Measurements from ENCODE around the gene CAT. TPM values are rescaled to one million over a fixed set of nuclear protein-coding genes. Genes with fewer than 3 reads are reported as not detected.

CAT gene
- total and polyA plus RNA-seq, 9 of the 15 experiments (the other 6 are each of a cell fraction or from before 2014, with no cell fraction given) = 86.7 to 183 (median 114) TPM

DNA sequence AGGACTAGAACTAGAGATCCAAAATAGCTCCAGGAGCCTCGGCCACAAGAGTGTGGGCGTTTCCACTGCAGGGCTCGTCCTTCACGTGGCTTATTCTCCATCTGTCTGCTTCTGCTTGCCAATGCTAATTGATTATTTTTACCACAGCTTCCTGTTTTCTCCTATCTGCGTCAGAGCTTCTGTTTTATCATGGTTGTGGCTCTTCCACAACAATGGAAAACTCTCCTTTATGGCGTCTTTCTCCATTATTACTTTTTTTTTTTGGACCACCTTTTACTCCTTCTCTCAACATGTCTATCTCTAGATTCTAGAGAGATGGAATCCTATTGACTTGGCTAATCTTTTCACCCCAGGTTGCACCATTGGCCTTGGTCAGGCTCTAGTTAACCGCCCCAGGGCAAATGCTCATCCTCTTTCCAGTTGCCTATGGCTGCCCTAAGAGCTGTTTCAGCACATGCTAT lies 25.9 kb downstream of the CAT start:
- POLR2A ChIA-PET = no interaction called here
- H3K27me3 ChIP-seq (ENCODE audit: control insufficient read depth in 2 of 2, insufficient read depth in 2 of 2, low read length in 2 of 2) = no peaks in the 10 kb centered on the region
- BruUV-seq (replicated peaks) = no TSS peak
- no peak overlapping the region for H3K9ac ChIP-seq (ENCODE audit: insufficient read depth in 1 of 2, low read depth in 2 of 2, low read length in 2 of 2)
- WGBS (ENCODE audit: insufficient coverage, low coverage, missing lambda C conversion rate) = 28% methylated on average over 6 of the region's 7 CpGs
- H3K4me3 ChIP-seq = no peak overlapping the region
- peaks cover 2 to 5% of the 10 kb centered on the region in 2 experiments; a peak in 4 of 5 replicates for H3K4me1 ChIP-seq (replicated peaks in 1 of 2; ENCODE audit: control insufficient read depth in 2 of 2, insufficient read depth in 2 of 2, low read length in 2 of 2)
- H2AFZ ChIP-seq (ENCODE audit: low read depth, low read length) = no peak overlapping the region
- in situ Hi-C loops (cut with MboI) = loop anchor here (5.0 kb wide), 1 partner anchor 97 kb away; no protein-coding TSS in a partner anchor
- CTCF ChIA-PET (ENCODE audit: low intra/inter-chr PET ratio) = no interaction called here
- peak in 2 of 4 experiments; percentile 12 to 40 for DNase-seq (ENCODE audit: extremely low read depth in 1 of 4, low spot score in 3 of 4)
- H3K79me2 ChIP-seq (ENCODE audit: control insufficient read depth, insufficient read depth, low read length) = no peaks in the 10 kb centered on the region
- H3K4me2 ChIP-seq (ENCODE audit: insufficient read depth, low read length) = no peak overlapping the region
- H4K20me1 ChIP-seq (replicated peaks; ENCODE audit: control insufficient read depth, insufficient read depth, low read length) = no peaks in the 10 kb centered on the region
- H3K27ac ChIP-seq (ENCODE audit: extremely low read depth, low read depth, low read length) = peak overlapping the region; percentile 5; the same call in 1 of the 3 replicates
- H3K9me3 ChIP-seq (replicated peaks; ENCODE audit: control insufficient read depth, insufficient read depth, low read depth, low read length) = peaks cover 10% of the 10 kb centered on the region
- intact Hi-C loops (cut with micrococcal nuclease) = no loop called here
- no peak for FAIRE-seq
- H3K36me3 ChIP-seq (ENCODE audit: control insufficient read depth, insufficient read depth, low read length) = peaks cover 92% of the 10 kb centered on the region
- H3K9me1 ChIP-seq (ENCODE audit: control insufficient read depth, insufficient read depth, low read length) = no peaks in the 10 kb centered on the region
- ATAC-seq = peak; percentile 57
- no peak for TF ChIP-seq KAT2B (IDR thresholded peaks at IDR 0.05; ENCODE audit: low read depth, low read length)
- TF ChIP-seq DPF2 (IDR thresholded peaks at IDR 0.05) = peak; percentile 12; the same call in 1 of the 2 replicates
- peak; percentile 57 for TF ChIP-seq CBFA2T2 (conservative IDR thresholded peaks at IDR 0.05)
- TF ChIP-seq ELF4 (CRISPR knock-in tag; IDR thresholded peaks at IDR 0.05) = 0 out of 2 replicates have a peak, but pooled peaks have one; percentile 48
- TF ChIP-seq CXXC5 (CRISPR knock-in tag; IDR thresholded peaks at IDR 0.05) = peak; percentile 71
- 0 out of 2 replicates have a peak, but pooled peaks have one; percentile 23 for TF ChIP-seq ZNF644 (tag; IDR thresholded peaks at IDR 0.05; ENCODE audit: low read depth)
- peak; percentile 43; the same call in 1 of the 2 replicates for TF ChIP-seq SMARCE1 (IDR thresholded peaks at IDR 0.05)
- TF ChIP-seq, protein P1, sequence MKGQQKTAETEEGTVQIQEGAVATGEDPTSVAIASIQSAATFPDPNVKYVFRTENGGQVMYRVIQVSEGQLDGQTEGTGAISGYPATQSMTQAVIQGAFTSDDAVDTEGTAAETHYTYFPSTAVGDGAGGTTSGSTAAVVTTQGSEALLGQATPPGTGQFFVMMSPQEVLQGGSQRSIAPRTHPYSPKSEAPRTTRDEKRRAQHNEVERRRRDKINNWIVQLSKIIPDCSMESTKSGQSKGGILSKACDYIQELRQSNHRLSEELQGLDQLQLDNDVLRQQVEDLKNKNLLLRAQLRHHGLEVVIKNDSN (CRISPR knock-in tag; IDR thresholded peaks at IDR 0.05) = peak; percentile 89
- TF ChIP-seq KLF16 (IDR thresholded peaks at IDR 0.05) = 0 out of 2 replicates have a peak, but pooled peaks have one; percentile 49
- no peak for TF ChIP-seq ESRRA (IDR thresholded peaks at IDR 0.05; ENCODE audit: borderline replicate concordance, low read depth)
- TF ChIP-seq, protein P2, sequence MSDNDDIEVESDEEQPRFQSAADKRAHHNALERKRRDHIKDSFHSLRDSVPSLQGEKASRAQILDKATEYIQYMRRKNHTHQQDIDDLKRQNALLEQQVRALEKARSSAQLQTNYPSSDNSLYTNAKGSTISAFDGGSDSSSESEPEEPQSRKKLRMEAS (CRISPR knock-in tag; IDR thresholded peaks at IDR 0.05) = peak; percentile 48; the same call in 1 of the 2 replicates
- TF ChIP-seq, protein P3, sequence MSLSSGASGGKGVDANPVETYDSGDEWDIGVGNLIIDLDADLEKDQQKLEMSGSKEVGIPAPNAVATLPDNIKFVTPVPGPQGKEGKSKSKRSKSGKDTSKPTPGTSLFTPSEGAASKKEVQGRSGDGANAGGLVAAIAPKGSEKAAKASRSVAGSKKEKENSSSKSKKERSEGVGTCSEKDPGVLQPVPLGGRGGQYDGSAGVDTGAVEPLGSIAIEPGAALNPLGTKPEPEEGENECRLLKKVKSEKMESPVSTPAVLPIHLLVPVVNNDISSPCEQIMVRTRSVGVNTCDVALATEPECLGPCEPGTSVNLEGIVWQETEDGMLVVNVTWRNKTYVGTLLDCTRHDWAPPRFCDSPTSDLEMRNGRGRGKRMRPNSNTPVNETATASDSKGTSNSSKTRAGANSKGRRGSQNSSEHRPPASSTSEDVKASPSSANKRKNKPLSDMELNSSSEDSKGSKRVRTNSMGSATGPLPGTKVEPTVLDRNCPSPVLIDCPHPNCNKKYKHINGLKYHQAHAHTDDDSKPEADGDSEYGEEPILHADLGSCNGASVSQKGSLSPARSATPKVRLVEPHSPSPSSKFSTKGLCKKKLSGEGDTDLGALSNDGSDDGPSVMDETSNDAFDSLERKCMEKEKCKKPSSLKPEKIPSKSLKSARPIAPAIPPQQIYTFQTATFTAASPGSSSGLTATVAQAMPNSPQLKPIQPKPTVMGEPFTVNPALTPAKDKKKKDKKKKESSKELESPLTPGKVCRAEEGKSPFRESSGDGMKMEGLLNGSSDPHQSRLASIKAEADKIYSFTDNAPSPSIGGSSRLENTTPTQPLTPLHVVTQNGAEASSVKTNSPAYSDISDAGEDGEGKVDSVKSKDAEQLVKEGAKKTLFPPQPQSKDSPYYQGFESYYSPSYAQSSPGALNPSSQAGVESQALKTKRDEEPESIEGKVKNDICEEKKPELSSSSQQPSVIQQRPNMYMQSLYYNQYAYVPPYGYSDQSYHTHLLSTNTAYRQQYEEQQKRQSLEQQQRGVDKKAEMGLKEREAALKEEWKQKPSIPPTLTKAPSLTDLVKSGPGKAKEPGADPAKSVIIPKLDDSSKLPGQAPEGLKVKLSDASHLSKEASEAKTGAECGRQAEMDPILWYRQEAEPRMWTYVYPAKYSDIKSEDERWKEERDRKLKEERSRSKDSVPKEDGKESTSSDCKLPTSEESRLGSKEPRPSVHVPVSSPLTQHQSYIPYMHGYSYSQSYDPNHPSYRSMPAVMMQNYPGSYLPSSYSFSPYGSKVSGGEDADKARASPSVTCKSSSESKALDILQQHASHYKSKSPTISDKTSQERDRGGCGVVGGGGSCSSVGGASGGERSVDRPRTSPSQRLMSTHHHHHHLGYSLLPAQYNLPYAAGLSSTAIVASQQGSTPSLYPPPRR (CRISPR knock-in tag; IDR thresholded peaks at IDR 0.05; ENCODE audit: borderline replicate concordance) = no peak
- TF ChIP-seq CBX3 (IDR thresholded peaks at IDR 0.05; ENCODE audit: borderline replicate concordance in 1 of 2, low read length in 2 of 2) = no peak
- peak; percentile 65 to 74; a peak in 2 of 4 replicates for TF ChIP-seq FOXA3 (CRISPR knock-in tag; conservative IDR thresholded peaks at IDR 0.05 in 1 of 2, IDR thresholded peaks at IDR 0.05 in 1 of 2)
- TF ChIP-seq TCF3 (CRISPR knock-in tag; IDR thresholded peaks at IDR 0.05) = peak; percentile 89
- TF ChIP-seq GATA2 (CRISPR knock-in tag; IDR thresholded peaks at IDR 0.05) = peak; percentile 75
- TF ChIP-seq ZNF311 (CRISPR knock-in tag; IDR thresholded peaks at IDR 0.05) = peak; percentile 74
